Measurements from ENCODE around the gene SREBF1. TPM values are rescaled to one million over a fixed set of nuclear protein-coding genes. Genes with fewer than 3 reads are reported as not detected.

The SREBF1 gene
- total and polyA plus RNA-seq, 2 of the 8 experiments (the other 6 are each of a cell fraction or from before 2014, with no cell fraction given): 28.6 to 70.8 TPM

DNA sequence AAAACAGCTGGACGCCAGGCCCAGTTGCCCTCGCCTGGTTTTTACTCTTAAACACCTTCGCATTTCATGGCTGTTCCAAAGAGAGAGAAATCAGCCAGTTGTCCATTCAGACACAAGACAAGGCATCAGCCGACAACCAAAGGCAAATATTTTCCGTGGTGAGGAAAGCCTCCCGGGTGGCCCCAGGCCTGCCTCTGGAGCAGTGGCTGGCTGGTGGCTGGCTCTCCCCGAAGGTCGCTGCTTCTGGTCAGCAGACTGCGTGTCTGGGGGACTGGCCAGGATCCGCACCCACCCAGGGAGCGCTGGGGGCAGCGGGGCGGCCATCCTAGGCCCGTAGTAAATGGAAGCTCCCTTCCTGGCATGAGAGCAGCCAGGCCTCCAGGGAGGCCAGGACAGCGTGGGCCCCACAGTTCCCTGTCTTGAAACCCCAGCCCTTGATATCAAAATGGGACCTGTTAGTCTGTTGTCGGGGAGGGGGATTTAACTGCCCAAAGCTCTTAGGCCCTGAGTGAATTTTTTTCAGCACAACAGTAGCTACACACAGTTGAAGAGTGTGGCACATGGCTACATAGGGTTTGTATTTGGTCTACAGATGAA is 57.7 kb downstream of the SREBF1 start (continued):
- no peak for TF ChIP-seq TEAD4 (IDR thresholded peaks at IDR 0.05; ENCODE audit: low read depth, low read length)
- no peak for TF ChIP-seq JUND (IDR thresholded peaks at IDR 0.05; ENCODE audit: low read length)
- TF ChIP-seq, protein P1, sequence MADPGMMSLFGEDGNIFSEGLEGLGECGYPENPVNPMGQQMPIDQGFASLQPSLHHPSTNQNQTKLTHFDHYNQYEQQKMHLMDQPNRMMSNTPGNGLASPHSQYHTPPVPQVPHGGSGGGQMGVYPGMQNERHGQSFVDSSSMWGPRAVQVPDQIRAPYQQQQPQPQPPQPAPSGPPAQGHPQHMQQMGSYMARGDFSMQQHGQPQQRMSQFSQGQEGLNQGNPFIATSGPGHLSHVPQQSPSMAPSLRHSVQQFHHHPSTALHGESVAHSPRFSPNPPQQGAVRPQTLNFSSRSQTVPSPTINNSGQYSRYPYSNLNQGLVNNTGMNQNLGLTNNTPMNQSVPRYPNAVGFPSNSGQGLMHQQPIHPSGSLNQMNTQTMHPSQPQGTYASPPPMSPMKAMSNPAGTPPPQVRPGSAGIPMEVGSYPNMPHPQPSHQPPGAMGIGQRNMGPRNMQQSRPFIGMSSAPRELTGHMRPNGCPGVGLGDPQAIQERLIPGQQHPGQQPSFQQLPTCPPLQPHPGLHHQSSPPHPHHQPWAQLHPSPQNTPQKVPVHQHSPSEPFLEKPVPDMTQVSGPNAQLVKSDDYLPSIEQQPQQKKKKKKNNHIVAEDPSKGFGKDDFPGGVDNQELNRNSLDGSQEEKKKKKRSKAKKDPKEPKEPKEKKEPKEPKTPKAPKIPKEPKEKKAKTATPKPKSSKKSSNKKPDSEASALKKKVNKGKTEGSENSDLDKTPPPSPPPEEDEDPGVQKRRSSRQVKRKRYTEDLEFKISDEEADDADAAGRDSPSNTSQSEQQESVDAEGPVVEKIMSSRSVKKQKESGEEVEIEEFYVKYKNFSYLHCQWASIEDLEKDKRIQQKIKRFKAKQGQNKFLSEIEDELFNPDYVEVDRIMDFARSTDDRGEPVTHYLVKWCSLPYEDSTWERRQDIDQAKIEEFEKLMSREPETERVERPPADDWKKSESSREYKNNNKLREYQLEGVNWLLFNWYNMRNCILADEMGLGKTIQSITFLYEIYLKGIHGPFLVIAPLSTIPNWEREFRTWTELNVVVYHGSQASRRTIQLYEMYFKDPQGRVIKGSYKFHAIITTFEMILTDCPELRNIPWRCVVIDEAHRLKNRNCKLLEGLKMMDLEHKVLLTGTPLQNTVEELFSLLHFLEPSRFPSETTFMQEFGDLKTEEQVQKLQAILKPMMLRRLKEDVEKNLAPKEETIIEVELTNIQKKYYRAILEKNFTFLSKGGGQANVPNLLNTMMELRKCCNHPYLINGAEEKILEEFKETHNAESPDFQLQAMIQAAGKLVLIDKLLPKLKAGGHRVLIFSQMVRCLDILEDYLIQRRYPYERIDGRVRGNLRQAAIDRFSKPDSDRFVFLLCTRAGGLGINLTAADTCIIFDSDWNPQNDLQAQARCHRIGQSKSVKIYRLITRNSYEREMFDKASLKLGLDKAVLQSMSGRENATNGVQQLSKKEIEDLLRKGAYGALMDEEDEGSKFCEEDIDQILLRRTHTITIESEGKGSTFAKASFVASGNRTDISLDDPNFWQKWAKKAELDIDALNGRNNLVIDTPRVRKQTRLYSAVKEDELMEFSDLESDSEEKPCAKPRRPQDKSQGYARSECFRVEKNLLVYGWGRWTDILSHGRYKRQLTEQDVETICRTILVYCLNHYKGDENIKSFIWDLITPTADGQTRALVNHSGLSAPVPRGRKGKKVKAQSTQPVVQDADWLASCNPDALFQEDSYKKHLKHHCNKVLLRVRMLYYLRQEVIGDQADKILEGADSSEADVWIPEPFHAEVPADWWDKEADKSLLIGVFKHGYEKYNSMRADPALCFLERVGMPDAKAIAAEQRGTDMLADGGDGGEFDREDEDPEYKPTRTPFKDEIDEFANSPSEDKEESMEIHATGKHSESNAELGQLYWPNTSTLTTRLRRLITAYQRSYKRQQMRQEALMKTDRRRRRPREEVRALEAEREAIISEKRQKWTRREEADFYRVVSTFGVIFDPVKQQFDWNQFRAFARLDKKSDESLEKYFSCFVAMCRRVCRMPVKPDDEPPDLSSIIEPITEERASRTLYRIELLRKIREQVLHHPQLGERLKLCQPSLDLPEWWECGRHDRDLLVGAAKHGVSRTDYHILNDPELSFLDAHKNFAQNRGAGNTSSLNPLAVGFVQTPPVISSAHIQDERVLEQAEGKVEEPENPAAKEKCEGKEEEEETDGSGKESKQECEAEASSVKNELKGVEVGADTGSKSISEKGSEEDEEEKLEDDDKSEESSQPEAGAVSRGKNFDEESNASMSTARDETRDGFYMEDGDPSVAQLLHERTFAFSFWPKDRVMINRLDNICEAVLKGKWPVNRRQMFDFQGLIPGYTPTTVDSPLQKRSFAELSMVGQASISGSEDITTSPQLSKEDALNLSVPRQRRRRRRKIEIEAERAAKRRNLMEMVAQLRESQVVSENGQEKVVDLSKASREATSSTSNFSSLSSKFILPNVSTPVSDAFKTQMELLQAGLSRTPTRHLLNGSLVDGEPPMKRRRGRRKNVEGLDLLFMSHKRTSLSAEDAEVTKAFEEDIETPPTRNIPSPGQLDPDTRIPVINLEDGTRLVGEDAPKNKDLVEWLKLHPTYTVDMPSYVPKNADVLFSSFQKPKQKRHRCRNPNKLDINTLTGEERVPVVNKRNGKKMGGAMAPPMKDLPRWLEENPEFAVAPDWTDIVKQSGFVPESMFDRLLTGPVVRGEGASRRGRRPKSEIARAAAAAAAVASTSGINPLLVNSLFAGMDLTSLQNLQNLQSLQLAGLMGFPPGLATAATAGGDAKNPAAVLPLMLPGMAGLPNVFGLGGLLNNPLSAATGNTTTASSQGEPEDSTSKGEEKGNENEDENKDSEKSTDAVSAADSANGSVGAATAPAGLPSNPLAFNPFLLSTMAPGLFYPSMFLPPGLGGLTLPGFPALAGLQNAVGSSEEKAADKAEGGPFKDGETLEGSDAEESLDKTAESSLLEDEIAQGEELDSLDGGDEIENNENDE (IDR thresholded peaks at IDR 0.05; ENCODE audit: insufficient replicate concordance, low read length): no peak
- TF ChIP-seq ASH2L (IDR thresholded peaks at IDR 0.05; ENCODE audit: low read length): no peak
- TF ChIP-seq GTF2F1 (IDR thresholded peaks at IDR 0.05; ENCODE audit: borderline replicate concordance, low read depth, low read length): no peak
- TF ChIP-seq RXRA (IDR thresholded peaks at IDR 0.05; ENCODE audit: insufficient read depth, low read depth, low read length): no peak
